ENCODE results near the gene GARIN1A. TPM values are rescaled to one million over a fixed set of nuclear protein-coding genes. Genes with fewer than 3 reads are reported as not detected.

GARIN1A gene
- total and polyA plus RNA-seq, 7 donors, result 0.49 to 3.0 (median 2.2) TPM; not detected in 2

- TF ChIP-seq POLR2AphosphoS5 (IDR thresholded peaks at IDR 0.05) (no peak), POLR2A (IDR thresholded peaks at IDR 0.05) (no peak), EP300 (IDR thresholded peaks at IDR 0.05) (no peak)
- TF ChIP-seq, protein P1, sequence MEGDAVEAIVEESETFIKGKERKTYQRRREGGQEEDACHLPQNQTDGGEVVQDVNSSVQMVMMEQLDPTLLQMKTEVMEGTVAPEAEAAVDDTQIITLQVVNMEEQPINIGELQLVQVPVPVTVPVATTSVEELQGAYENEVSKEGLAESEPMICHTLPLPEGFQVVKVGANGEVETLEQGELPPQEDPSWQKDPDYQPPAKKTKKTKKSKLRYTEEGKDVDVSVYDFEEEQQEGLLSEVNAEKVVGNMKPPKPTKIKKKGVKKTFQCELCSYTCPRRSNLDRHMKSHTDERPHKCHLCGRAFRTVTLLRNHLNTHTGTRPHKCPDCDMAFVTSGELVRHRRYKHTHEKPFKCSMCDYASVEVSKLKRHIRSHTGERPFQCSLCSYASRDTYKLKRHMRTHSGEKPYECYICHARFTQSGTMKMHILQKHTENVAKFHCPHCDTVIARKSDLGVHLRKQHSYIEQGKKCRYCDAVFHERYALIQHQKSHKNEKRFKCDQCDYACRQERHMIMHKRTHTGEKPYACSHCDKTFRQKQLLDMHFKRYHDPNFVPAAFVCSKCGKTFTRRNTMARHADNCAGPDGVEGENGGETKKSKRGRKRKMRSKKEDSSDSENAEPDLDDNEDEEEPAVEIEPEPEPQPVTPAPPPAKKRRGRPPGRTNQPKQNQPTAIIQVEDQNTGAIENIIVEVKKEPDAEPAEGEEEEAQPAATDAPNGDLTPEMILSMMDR (IDR thresholded peaks at IDR 0.05), result no peak
- Histone ChIP-seq H3K4me1 (no peaks in the 10 kb centered on the region), H3K36me3 (no peaks in the 10 kb centered on the region), H3K4me3 (no peak overlapping the region), H3K9me3 (no peaks in the 10 kb centered on the region), H3K27ac (no peak overlapping the region), H3K27me3 (no peaks in the 10 kb centered on the region)
- no peak for DNase-seq
- 85 to 88% methylated on average over 6 of the region's 6 CpGs for WGBS, 2 donors
- intact Hi-C loops (cut with DNase I), result no loop called here
Observed at GRCh38 chr7:128710481-128710880, 38.4 kb downstream of the GARIN1A start.

DNA sequence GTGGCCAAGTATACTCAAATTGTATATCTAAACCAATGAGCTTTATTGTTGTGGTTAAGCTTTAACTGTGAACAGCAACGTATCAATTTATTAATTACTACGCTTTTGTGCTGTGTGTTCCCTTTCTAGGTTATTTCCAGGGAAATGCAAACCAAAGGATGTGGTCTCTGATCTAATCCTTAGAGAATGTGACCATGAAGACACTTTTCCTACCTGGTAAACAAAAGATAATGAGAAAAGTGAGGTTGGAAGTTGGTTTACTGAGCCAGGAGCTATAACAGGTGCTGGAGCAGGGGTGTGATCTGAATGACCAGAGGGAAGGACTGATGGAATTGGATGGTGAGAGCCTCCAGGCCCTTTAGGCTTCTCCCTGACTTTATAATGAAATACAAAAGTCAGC, 41.7 kb downstream of the GARIN1A start:
- DNase-seq, result no peak
- WGBS, 2 donors, result 83 to 91% methylated on average over 2 of the region's 2 CpGs
- no peaks in the 10 kb centered on the region for H3K4me1 ChIP-seq
- no peaks in the 10 kb centered on the region for H3K9me3 ChIP-seq
- no peak for TF ChIP-seq EP300 (IDR thresholded peaks at IDR 0.05)
- TF ChIP-seq POLR2A (IDR thresholded peaks at IDR 0.05), result no peak
- TF ChIP-seq, protein P1 (IDR thresholded peaks at IDR 0.05), result no peak
- TF ChIP-seq POLR2AphosphoS5 (IDR thresholded peaks at IDR 0.05), result no peak
- intact Hi-C loops (cut with DNase I), result no loop called here
- no peaks in the 10 kb centered on the region for H3K36me3 ChIP-seq
- no peak overlapping the region for H3K4me3 ChIP-seq
- H3K27ac ChIP-seq, result no peak overlapping the region
- H3K27me3 ChIP-seq, result no peaks in the 10 kb centered on the region

- Histone ChIP-seq H3K4me1 (no peaks in the 10 kb centered on the region), H3K27ac (no peak overlapping the region), H3K4me3 (no peak overlapping the region), H3K9me3 (no peaks in the 10 kb centered on the region), H3K36me3 (no peaks in the 10 kb centered on the region), H3K27me3 (no peaks in the 10 kb centered on the region)
- no peak for TF ChIP-seq EP300 (IDR thresholded peaks at IDR 0.05)
- no peak for TF ChIP-seq POLR2A (IDR thresholded peaks at IDR 0.05)
- TF ChIP-seq POLR2AphosphoS5 (IDR thresholded peaks at IDR 0.05), result no peak
- TF ChIP-seq, protein P1 (IDR thresholded peaks at IDR 0.05), result no peak
- intact Hi-C loops (cut with DNase I), result no loop called here
- 70 to 83% methylated on average over 8 of the region's 8 CpGs for WGBS, 2 donors
- DNase-seq, result no peak
Observed at GRCh38 chr7:128714701-128715495, 42.8 kb downstream of the GARIN1A start.

- no peak overlapping the region for H3K27ac ChIP-seq
- WGBS, 2 donors, result 62 to 85% methylated on average over 6 of the region's 6 CpGs
- H3K36me3 ChIP-seq, result no peaks in the 10 kb centered on the region
- no peak for DNase-seq
- no peaks in the 10 kb centered on the region for H3K4me1 ChIP-seq
- no peaks in the 10 kb centered on the region for H3K27me3 ChIP-seq
- TF ChIP-seq EP300 (IDR thresholded peaks at IDR 0.05), result no peak
- TF ChIP-seq, protein P1 (IDR thresholded peaks at IDR 0.05), result no peak
- TF ChIP-seq POLR2AphosphoS5 (IDR thresholded peaks at IDR 0.05), result no peak
- intact Hi-C loops (cut with DNase I), result no loop called here
- no peaks in the 10 kb centered on the region for H3K9me3 ChIP-seq
- H3K4me3 ChIP-seq, result no peak overlapping the region
Observed at GRCh38 chr7:128718967-128719642, 47.0 kb downstream of the GARIN1A start.
